HG03432 (cell line): ENCODE measurements around the gene HMGA1.
A peak's percentile ranks its signal among the peaks of the same experiment; 100 is the strongest.

Experiments
- ATAC-seq: cut with Tn5 transposase; IDR thresholded peaks from one replicate; pipeline ENCODE4 v1.9.1; 2021; ENCODE audit warnings: mild to moderate bottlenecking, moderate library complexity; ENCODE audit not compliant: unreplicated experiment

The HMGA1 gene

GRCh38 chr6:34236443-34237315, at the start of gene HMGA1:
TSS of gene HMGA1 (plus strand) at chr6:34236873. CDS start at chr6:34240781, 3,908 bp downstream.
- peak; percentile 72 for ATAC-seq

- no peak for ATAC-seq
Observed at GRCh38 chr6:34189806-34190503, 46.7 kb upstream of the HMGA1 start.

- ATAC-seq = no peak
Observed at GRCh38 chr6:34190504-34191122, 46.1 kb upstream of the HMGA1 start.

- no peak for ATAC-seq
Observed at GRCh38 chr6:34194772-34195171, 41.9 kb upstream of the HMGA1 start.

- no peak for ATAC-seq
Observed at GRCh38 chr6:34195726-34196115, 41.0 kb upstream of the HMGA1 start.

GRCh38 chr6:34196116-34196832, 40.4 kb upstream of the HMGA1 start:
- ATAC-seq = peak; percentile 88

- no peak for ATAC-seq
Observed at GRCh38 chr6:34196833-34197195, 39.9 kb upstream of the HMGA1 start.

- no peak for ATAC-seq
Observed at GRCh38 chr6:34200340-34200971, 36.2 kb upstream of the HMGA1 start.

GRCh38 chr6:34201455-34202107, 35.1 kb upstream of the HMGA1 start:
- ATAC-seq = no peak

GRCh38 chr6:34202329-34203201, 34.1 kb upstream of the HMGA1 start:
- ATAC-seq = no peak

- no peak for ATAC-seq
Observed at GRCh38 chr6:34204693-34205092, 32.0 kb upstream of the HMGA1 start.

GRCh38 chr6:34205466-34205865, 31.2 kb upstream of the HMGA1 start:
- ATAC-seq = no peak

- no peak for ATAC-seq
Observed at GRCh38 chr6:34205916-34206315, 30.8 kb upstream of the HMGA1 start.

GRCh38 chr6:34206726-34207125, 29.9 kb upstream of the HMGA1 start:
- ATAC-seq = no peak

- ATAC-seq = no peak
Observed at GRCh38 chr6:34207695-34208443, 28.8 kb upstream of the HMGA1 start.

GRCh38 chr6:34213772-34214171, 22.9 kb upstream of the HMGA1 start:
- no peak for ATAC-seq

GRCh38 chr6:34218691-34219090, 18.0 kb upstream of the HMGA1 start:
- no peak for ATAC-seq

GRCh38 chr6:34223381-34223955, 13.2 kb upstream of the HMGA1 start:
- no peak for ATAC-seq
